GM12878 (cell line): Measurements from ENCODE around the gene CAMTA2. TPM values are rescaled to one million over a fixed set of nuclear protein-coding genes. Genes with fewer than 3 reads are reported as not detected.

Experiments
- ATAC-seq: fragments of 200-7000 bp; cut with Tn5 transposase; 3 replicates; pipeline ENCODE4 v1.9.1; 2020; ENCODE audit warnings: mild to moderate bottlenecking, moderate library complexity
- BruUV-seq: library from RNA; stranded (reverse); fragments of 400-500 nt; replicated peaks from 2 replicates; lab custom pipeline; 2021; lab: Mats Ljungman, UMichigan
- CTCF ChIA-PET: fragments of 300-600 bp; sonication (Branson Sonifier 250); formaldehyde crosslinking; extraction: SDS; loops from one replicate; lab custom pipeline; 2021; ENCODE audit warnings: inconsistent platforms; lab: Yijun Ruan, JAX
- POLR2A ChIA-PET: fragments of 350-600 bp; formaldehyde crosslinking; extraction: SDS; loops from one replicate; lab custom pipeline; 2021; ENCODE audit warnings: inconsistent platforms; lab: Charles Lee
- RAD21 ChIA-PET: fragments of 300-600 bp; sonication (Branson Sonifier 250); formaldehyde crosslinking; loops from one replicate; lab custom pipeline; 2023; ENCODE audit warnings: antibody characterized with exemption; ENCODE audit not compliant: unreplicated experiment; lab: Charles Lee
- SMC1A ChIA-PET: fragments of 300-600 bp; sonication (Branson Sonifier 250); formaldehyde crosslinking; loops from one replicate; lab custom pipeline; 2023; ENCODE audit not compliant: unreplicated experiment, uncharacterized antibody; lab: Charles Lee
- DNase-seq: peaks from one replicate; pipeline ENCODE4 v3.0.0-alpha.2; 2011; ENCODE audit warnings: low read depth, low spot score
- FAIRE-seq: peaks from 3 replicates; lab custom pipeline; 2011; peaks lifted over from hg19 to GRCh38; lab: Jason Lieb, UNC
- H2AFZ ChIP-seq: 2 replicates; pipeline ENCODE4 v1.6.0; 2011; ENCODE audit warnings: low read depth, low read length, control low read depth; ENCODE audit not compliant: control insufficient read depth
- H3K27ac ChIP-seq: 2 replicates; pipeline ENCODE4 v1.5.1; 2011; ENCODE audit warnings: control low read depth; ENCODE audit not compliant: control insufficient read depth, insufficient read depth
- H3K27me3 ChIP-seq, 2 experiments: replicated peaks in 1 of 2; 2 replicates each; pipeline versions ENCODE4 v1.6.0 to v1.6.1; 2011; ENCODE audit warnings: low read length in 1 of 2; ENCODE audit not compliant: control insufficient read depth in 2 of 2, insufficient read depth in 2 of 2
- H3K36me3 ChIP-seq, 2 experiments: 2 replicates each; pipeline ENCODE4 v1.5.1; 2011; ENCODE audit warnings: low read length in 1 of 2; ENCODE audit not compliant: control insufficient read depth in 2 of 2, insufficient read depth in 2 of 2
- H3K4me1 ChIP-seq: 2 replicates; pipeline ENCODE4 v1.6.1; 2011; ENCODE audit warnings: mild to moderate bottlenecking, low read length, moderate library complexity, mixed read lengths; ENCODE audit not compliant: control insufficient read depth, insufficient read depth
- H3K4me2 ChIP-seq: 2 replicates; pipeline ENCODE4 v1.6.0; 2011; ENCODE audit warnings: control low read depth; ENCODE audit not compliant: control insufficient read depth, insufficient read depth
- H3K4me3 ChIP-seq: fragments of 200-600 bp; sonication (generic); 2 replicates; pipeline ENCODE4 v1.5.1; 2016
- H3K79me2 ChIP-seq: 2 replicates; pipeline ENCODE4 v1.6.0; 2011; ENCODE audit warnings: low read length; ENCODE audit not compliant: control insufficient read depth, insufficient read depth
- H3K9ac ChIP-seq: 2 replicates; pipeline ENCODE4 v1.8.0; 2011; ENCODE audit warnings: low read length, control low read depth, mixed read lengths; ENCODE audit not compliant: control insufficient read depth, insufficient read depth
- H3K9me3 ChIP-seq: replicated peaks from 3 replicates; pipeline ENCODE4 v1.5.1; 2011; ENCODE audit warnings: mild to moderate bottlenecking, low read length; ENCODE audit not compliant: control insufficient read depth, insufficient read depth
- H4K20me1 ChIP-seq: 2 replicates; pipeline ENCODE4 v1.6.0; 2011; ENCODE audit not compliant: control insufficient read depth, insufficient read depth
- GATAD2B ChIP-seq: fragments of 450-650 bp; conservative IDR thresholded peaks from 2 replicates; pipeline ENCODE4 v1.6.1; 2017; ENCODE audit warnings: low read depth, mild to moderate bottlenecking, moderate library complexity
- USF1 ChIP-seq: IDR thresholded peaks from 2 replicates; pipeline ENCODE4 v1.6.1; 2011; ENCODE audit warnings: borderline replicate concordance, low read depth, mild to moderate bottlenecking, moderate library complexity, mixed read lengths, low read length; ENCODE audit not compliant: insufficient read depth; ENCODE audit errors: extremely low read length
- ZNF24 ChIP-seq: fragments of 450-650 bp; IDR thresholded peaks from 2 replicates; pipeline ENCODE4 v1.6.1; 2017; ENCODE audit warnings: antibody characterized with exemption, mild to moderate bottlenecking
- WGBS: methylation state at CpG from one replicate; pipeline ENCODE4 v1.1.6; 2016; ENCODE audit warnings: low lambda C conversion rate; ENCODE audit not compliant: insufficient replicate concordance, insufficient coverage; ENCODE audit errors: missing lambda C conversion rate; 5-methylcytosine and 5-hydroxymethylcytosine counted together
- in situ Hi-C: fragments of 300-500 bp; cut with MboI; formaldehyde crosslinking; loops from 9 replicates; pipeline ENCODE4 v1.14.3; 2018; ENCODE audit warnings: mixed read lengths
- intact Hi-C: fragments of 100-400 bp; cut with micrococcal nuclease; formaldehyde crosslinking; loops from one replicate; pipeline ENCODE4 v1.14.2; 2022; ENCODE audit not compliant: unreplicated experiment
- polyA plus RNA-seq, 11 experiments: library from polyadenylated mRNA; depleted of rRNA in 4 of 11; unstranded in 6 of 11; stranded (reverse) in 5 of 11; fragments of >200 nt; fragmentation: Nextera tagmentation in 4 of 11; fragmentation: Illumina TruSeq in 1 of 11; extraction: Ambion mirVana in 4 of 11; extraction: Trizol in 1 of 11; gene quantifications; 1 replicate in 1 of 11; 2 replicates in 10 of 11; pipeline versions ENCODE4 v1.2.1 to v1.2.3, GENCODE V29; 2011 to 2016; ENCODE audit warnings: inconsistent platforms in 2 of 11, missing spikeins in 2 of 11, low read depth in 1 of 11
- total RNA-seq, 4 experiments: library from RNA; depleted of rRNA in 3 of 4; stranded (reverse); fragments of >200 nt in 3 of 4; fragmentation: Illumina TruSeq in 1 of 4; extraction: Trizol in 1 of 4; gene quantifications; 2 replicates each; pipeline versions ENCODE4 v1.2.1 to v1.2.3, GENCODE V29; 2013 to 2021

Gene CAMTA2
- total and polyA plus RNA-seq, 10 of the 15 experiments (the other 5 are each of a cell fraction or from before 2014, with no cell fraction given) = 0.42 to 29.3 (median 11.2) TPM

- TF ChIP-seq GATAD2B = peak; percentile 28; the same call in 1 of the 2 replicates
These were observed 53.1 kb downstream of the CAMTA2 start (continued) for GRCh38 chr17:4934173-4934979.

- Histone ChIP-seq H3K27ac (no peak overlapping the region), H3K9me3 (no peaks in the 10 kb centered on the region), H3K79me2 (peaks cover 9% of the 10 kb centered on the region), H3K36me3 (peaks cover 4 to 14% of the 10 kb centered on the region in 2 experiments; a peak in 3 of 4 replicates), H4K20me1 (no peaks in the 10 kb centered on the region), H3K9ac (no peak overlapping the region), H3K4me1 (peaks cover 29% of the 10 kb centered on the region), H2AFZ (no peak overlapping the region), H3K27me3 (no peaks in the 10 kb centered on the region), H3K4me3 (no peak overlapping the region), H3K4me2 (no peak overlapping the region)
- RAD21 ChIA-PET = interaction anchor here (1.2 kb wide), 1 partner anchor 34 kb away, joined by 4 read pairs; the partner anchor contains the start of gene SPAG7
- ATAC-seq (no peak), DNase-seq (no peak), FAIRE-seq (no peak)
- no TSS peak for BruUV-seq
- 100% methylated on average over 8 of the region's 16 CpGs for WGBS
- CTCF ChIA-PET = interaction anchor here (0.9 to 1.3 kb wide), 2 partner anchors 25 to 34 kb away, joined by 4 to 5 read pairs; partner anchors contain the start of gene SPAG7
- TF ChIP-seq ZNF24 (no peak), USF1 (no peak)
- SMC1A ChIA-PET = no interaction called here
- POLR2A ChIA-PET = interaction anchor here (0.7 to 1.3 kb wide), 2 partner anchors 20 to 197 kb away, joined by 3 read pairs; no protein-coding TSS in a partner anchor
- in situ Hi-C loops = no loop called here
- intact Hi-C loops = no loop called here
These were observed 53.8 kb downstream of the CAMTA2 start for GRCh38 chr17:4933646-4934045.
